Adrenal gland (tissue), 12 donors: ENCODE measurements around the gene COL6A2. TPM values are rescaled to one million over a fixed set of nuclear protein-coding genes. Genes with fewer than 3 reads are reported as not detected.

Experiments
- DNase-seq, 7 donors: peaks; one replicate each; pipeline ENCODE4 v3.0.0-alpha.2; 2019 to 2020
- H3K27ac ChIP-seq, 5 donors: fragments of 200-600 bp; sonication (generic) in 4 of 5; 1 replicate in 3 of 5; 2 replicates in 2 of 5; pipeline versions ENCODE4 v1.5.1 to v1.8.0; 2016 to 2020; ENCODE audit warnings: mild to moderate bottlenecking in 1 of 5
- H3K27me3 ChIP-seq: fragments of 200-600 bp; 2 replicates; pipeline ENCODE4 v1.8.0; 2021
- H3K36me3 ChIP-seq, 2 donors: fragments of 200-600 bp; replicated peaks in 1 of 2; 1 replicate in 1 of 2; 2 replicates in 1 of 2; pipeline versions ENCODE4 v1.5.1 to v1.8.0; 2018 to 2022
- H3K4me1 ChIP-seq, 2 donors: fragments of 200-600 bp; replicated peaks in 1 of 2; 1 replicate in 1 of 2; 2 replicates in 1 of 2; pipeline versions ENCODE4 v1.5.1 to v1.8.0; 2018 to 2021
- H3K4me3 ChIP-seq, 4 donors: fragments of 200-600 bp; sonication (generic) in 3 of 4; one replicate each; pipeline ENCODE4 v1.5.1; 2016 to 2018
- H3K9me3 ChIP-seq, 3 donors: fragments of 200-600 bp; sonication (generic) in 1 of 3; replicated peaks in 1 of 3; 1 replicate in 2 of 3; 2 replicates in 1 of 3; pipeline versions ENCODE4 v1.5.1 to v1.8.0; 2016 to 2021
- CTCF ChIP-seq, 6 experiments: fragments of 450-650 bp in 4 of 6; fragments of 200-600 bp in 2 of 6; sonication (generic) in 1 of 6; IDR thresholded peaks; 1 replicate in 5 of 6; 2 replicates in 1 of 6; pipeline versions ENCODE4 v1.5.1 to v1.8.0; 2016 to 2021; ENCODE audit warnings: antibody characterized with exemption in 6 of 6, mild to moderate bottlenecking in 2 of 6, moderate library complexity in 1 of 6
- POLR2A ChIP-seq, 2 donors: fragments of 450-650 bp; IDR thresholded peaks; one replicate each; pipeline ENCODE4 v1.6.1; 2017; ENCODE audit warnings: antibody characterized with exemption in 2 of 2, mild to moderate bottlenecking in 2 of 2, moderate library complexity in 1 of 2
- WGBS, 4 donors: extraction: QIAGEN DNeasy Blood & Tissue Kit in 2 of 4; methylation state at CpG; one replicate each; pipeline versions ENCODE4 v1.1.5 to v1.1.7; 2013 to 2017; 5-methylcytosine and 5-hydroxymethylcytosine counted together
- intact Hi-C, 2 donors: fragments of 100-400 bp; cut with DNase I; formaldehyde crosslinking; loops; one replicate each; pipeline versions ENCODE4 v1.14.1 to v1.15.0; 2022 to 2023
- polyA plus RNA-seq, 3 donors: library from polyadenylated mRNA; stranded (reverse); fragments of 200-250 nt in 2 of 3; fragments of 350-450 nt in 1 of 3; fragmentation: Illumina TruSeq in 1 of 3; extraction: RNeasy Lipid Tissue Mini Kit (QIAGEN cat#74804) in 1 of 3; gene quantifications; one replicate each; pipeline ENCODE4 v1.2.3, GENCODE V29; 2013 to 2014
- total RNA-seq, 9 donors: library from RNA; depleted of rRNA in 4 of 9; stranded (reverse); fragments of >200 nt in 4 of 9; fragments of 120-200 nt in 1 of 9; fragmentation: NEBNext Ultra II Directional in 1 of 9; extraction: Animal tissue kit (Norgen Biotek cat#: 25700) in 1 of 9; gene quantifications; one replicate each; pipeline versions ENCODE4 v1.1.0 to v1.2.4, GENCODE V29; 2013 to 2023
- donor health status: healthy with polysubstance abuse.
- donor health status: Bipolar disorder and iron deficiency.
- donor health status: DM: yes; HTN: yes; CAD: no.
- donor health status: DM: no; HTN: no; CAD: no.
- donor health status: DM: no; HTN: no; CAD: no.
- donor health status: DM: yes; HTN: yes; CAD: no.

The COL6A2 gene
- total and polyA plus RNA-seq, 12 donors, result 19.0 to 543 (median 181) TPM

GRCh38 chr21:46120301-46121285, 22.7 kb downstream of the COL6A2 start:
- WGBS, 4 donors, result 79 to 88% (median 86%) methylated on average over 5 to 26 of the region's 26 CpGs
- Histone ChIP-seq H3K9me3 (no peaks in the 10 kb centered on the region), H3K27me3 (no peaks in the 10 kb centered on the region), H3K4me1 (no peaks in the 10 kb centered on the region), H3K36me3 (peaks cover 0 to 53% of the 10 kb centered on the region in 2 donors), H3K27ac (no peak overlapping the region), H3K4me3 (no peak overlapping the region)
- DNase-seq, result peak in 4 of 7 donors; percentile 4 to 30 (median 14)
- TF ChIP-seq CTCF (IDR thresholded peaks at IDR 0.05) (no peak), POLR2A (IDR thresholded peaks at IDR 0.05) (no peak)
- intact Hi-C loops, result no loop called here

- H3K27ac ChIP-seq, result no peak overlapping the region
Observed at GRCh38 chr21:46121286-46122221, 23.6 kb downstream of the COL6A2 start.

GRCh38 chr21:46122237-46122671, 24.3 kb downstream of the COL6A2 start:
- H3K27ac ChIP-seq, result no peak overlapping the region
- 74 to 80% (median 78%) methylated on average over 7 to 12 of the region's 12 CpGs for WGBS, 4 donors
- H3K36me3 ChIP-seq, result peaks cover 0 to 39% of the 10 kb centered on the region in 2 donors
- peak in 3 of 7 donors; percentile 5 to 7 (median 6) for DNase-seq
- H3K4me3 ChIP-seq, result no peak overlapping the region
- H3K9me3 ChIP-seq, result no peaks in the 10 kb centered on the region
- intact Hi-C loops, result no loop called here
- H3K27me3 ChIP-seq, result no peaks in the 10 kb centered on the region
- no peaks in the 10 kb centered on the region for H3K4me1 ChIP-seq
- TF ChIP-seq POLR2A (IDR thresholded peaks at IDR 0.05) (no peak), CTCF (IDR thresholded peaks at IDR 0.05) (no peak)

More at GRCh38 chr21:46121286-46122221, 23.6 kb downstream of the COL6A2 start:
- Histone ChIP-seq H3K9me3 (no peaks in the 10 kb centered on the region), H3K4me1 (no peaks in the 10 kb centered on the region), H3K4me3 (no peak overlapping the region), H3K36me3 (peaks cover 0 to 43% of the 10 kb centered on the region in 2 donors), H3K27me3 (no peaks in the 10 kb centered on the region)
- TF ChIP-seq POLR2A (IDR thresholded peaks at IDR 0.05) (no peak), CTCF (IDR thresholded peaks at IDR 0.05) (no peak)
- peak in 4 of 7 donors; percentile 4 to 19 (median 12) for DNase-seq
- WGBS, 4 donors, result 87 to 92% (median 88%) methylated on average over 9 to 29 of the region's 29 CpGs
- intact Hi-C loops, result no loop called here
